HepG2 (cell line): ENCODE data around the gene IL26. TPM values are rescaled to one million over a fixed set of nuclear protein-coding genes. Genes with fewer than 3 reads are reported as not detected.
A peak's percentile ranks its signal among the peaks of the same experiment; 100 is the strongest.

Experiments used
- ATAC-seq: fragments of 200-7000 bp; cut with Tn5 transposase; 3 replicates; pipeline ENCODE4 v1.9.1; 2020; ENCODE audit warnings: mild to moderate bottlenecking, moderate library complexity
- BruUV-seq: library from RNA; stranded (reverse); fragments of 400-500 nt; replicated peaks from 2 replicates; lab custom pipeline; 2021; lab: Mats Ljungman, UMichigan
- CTCF ChIA-PET: fragments of 300-600 bp; formaldehyde crosslinking; extraction: SDS; loops from one replicate; lab custom pipeline; 2021; ENCODE audit warnings: low total read pairs, inconsistent platforms, low intra/inter-chr PET ratio; lab: Yijun Ruan, JAX
- POLR2A ChIA-PET: fragments of 350-600 bp; sonication (Branson Sonifier 250); formaldehyde crosslinking; loops from one replicate; lab custom pipeline; 2020; ENCODE audit warnings: antibody characterized with exemption, inconsistent platforms; lab: Yijun Ruan, JAX
- DNase-seq: peaks from one replicate; pipeline ENCODE4 v3.0.0-alpha.2; 2015; ENCODE audit warnings: low spot score
- FAIRE-seq: peaks from 3 replicates; lab custom pipeline; 2011; peaks lifted over from hg19 to GRCh38; lab: Jason Lieb, UNC
- H2AFZ ChIP-seq: one replicate; pipeline ENCODE4 v1.6.1; 2011; ENCODE audit warnings: low read length, inconsistent platforms
- H3K27ac ChIP-seq: fragments of 300-600 bp; 3 replicates; pipeline ENCODE4 v1.8.0; 2011; ENCODE audit warnings: mixed run types, mild to moderate bottlenecking, mixed read lengths, low read length, inconsistent platforms; ENCODE audit not compliant: insufficient read depth; ENCODE audit errors: extremely low read length
- H3K27me3 ChIP-seq, 2 experiments: fragments of 200-600 bp in 1 of 2; 2 replicates in 1 of 2; 3 replicates in 1 of 2; pipeline versions ENCODE4 v1.6.0 to v1.8.0; 2011; ENCODE audit warnings: low read length in 2 of 2, mild to moderate bottlenecking in 2 of 2, moderate library complexity in 2 of 2, inconsistent platforms in 1 of 2; ENCODE audit not compliant: insufficient read depth in 2 of 2, control insufficient read depth in 1 of 2
- H3K36me3 ChIP-seq, 2 experiments: fragments of 200-600 bp in 1 of 2; replicated peaks in 1 of 2; 2 replicates in 1 of 2; 3 replicates in 1 of 2; pipeline versions ENCODE4 v1.5.1 to v1.8.0; 2011; ENCODE audit warnings: low read length in 2 of 2, inconsistent platforms in 1 of 2; ENCODE audit not compliant: insufficient read depth in 2 of 2, control insufficient read depth in 1 of 2
- H3K4me1 ChIP-seq: 2 replicates; pipeline ENCODE4 v1.5.1; 2012; ENCODE audit warnings: low read length, inconsistent platforms; ENCODE audit not compliant: insufficient read depth
- H3K4me2 ChIP-seq: 2 replicates; pipeline ENCODE4 v1.6.0; 2011; ENCODE audit warnings: low read depth, low read length, inconsistent platforms
- H3K4me3 ChIP-seq, 3 experiments: fragments of 200-600 bp in 1 of 3; sonication (generic), shearing (Covaris generic) in 1 of 3; replicated peaks in 1 of 3; 2 replicates each; pipeline ENCODE4 v1.5.1; 2011 to 2016; ENCODE audit warnings: low read length in 3 of 3, inconsistent platforms in 2 of 3, low read depth in 2 of 3, mild to moderate bottlenecking in 2 of 3, control low read depth in 1 of 3, mixed read lengths in 1 of 3; ENCODE audit not compliant: insufficient read depth in 1 of 3
- H3K79me2 ChIP-seq: one replicate; pipeline ENCODE4 v1.6.1; 2011; ENCODE audit warnings: low read length, inconsistent platforms; ENCODE audit not compliant: insufficient read depth
- H3K9ac ChIP-seq: 2 replicates; pipeline ENCODE4 v1.6.0; 2011; ENCODE audit warnings: mild to moderate bottlenecking, low read depth, low read length, inconsistent platforms; ENCODE audit not compliant: insufficient read depth
- H3K9me3 ChIP-seq: 2 replicates; pipeline ENCODE4 v1.5.1; 2012; ENCODE audit warnings: mild to moderate bottlenecking, low read length
- H4K20me1 ChIP-seq: 2 replicates; pipeline ENCODE4 v1.6.0; 2011; ENCODE audit warnings: inconsistent platforms, mild to moderate bottlenecking, low read length, moderate library complexity; ENCODE audit not compliant: insufficient read depth
- HMG20A ChIP-seq: IDR thresholded peaks from 2 replicates; pipeline ENCODE4 v1.6.1; 2016; ENCODE audit warnings: borderline replicate concordance
- HNRNPK ChIP-seq: fragments of 200-400 bp; formaldehyde crosslinking; IDR thresholded peaks from 2 replicates; pipeline ENCODE4 v1.6.1; 2018; ENCODE audit warnings: low read length, low read depth, moderate library complexity, mild to moderate bottlenecking; ENCODE audit not compliant: poor library complexity, severe bottlenecking
- PTBP1 ChIP-seq: fragments of 200-400 bp; formaldehyde crosslinking; IDR thresholded peaks from 2 replicates; pipeline ENCODE4 v1.6.1; 2018; ENCODE audit warnings: low read length, low read depth; ENCODE audit not compliant: poor library complexity, severe bottlenecking
- WGBS: methylation state at CpG from one replicate; pipeline ENCODE4 v1.1.6; 2017; ENCODE audit warnings: low lambda C conversion rate; 5-methylcytosine and 5-hydroxymethylcytosine counted together
- in situ Hi-C: cut with HindIII; loops from 2 replicates; pipeline ENCODE4 v1.10.0; 2017; ENCODE audit warnings: low pct_unique_long_range_greater_than_20kb; ENCODE audit not compliant: extremely low pct_ligation_motif_present
- intact Hi-C: fragments of 100-400 bp; cut with micrococcal nuclease; formaldehyde crosslinking; loops from one replicate; pipeline ENCODE4 v1.10.0; 2022; ENCODE audit not compliant: unreplicated experiment
- polyA plus RNA-seq, 8 experiments: library from polyadenylated mRNA; depleted of rRNA in 3 of 8; stranded (reverse) in 7 of 8; unstranded in 1 of 8; fragments of >200 nt; fragmentation: Illumina TruSeq in 4 of 8; extraction: Trizol in 4 of 8; gene quantifications; 2 replicates each; pipeline versions ENCODE4 v1.2.1 to v1.2.3, GENCODE V29; 2011 to 2016; ENCODE audit warnings: low read depth in 4 of 8, missing spikeins in 1 of 8, mixed read lengths in 1 of 8; ENCODE audit not compliant: insufficient read depth in 1 of 8
- total RNA-seq, 5 experiments: library from RNA; depleted of rRNA; stranded (reverse); fragments of >200 nt; fragmentation: Illumina TruSeq; extraction: Trizol; gene quantifications; 2 replicates each; pipeline ENCODE4 v1.2.3, GENCODE V29; 2016; ENCODE audit warnings: low read depth in 1 of 5
- TF ChIP-seq, protein P1 (sequence below): sonication (generic); formaldehyde crosslinking; IDR thresholded peaks from 2 replicates; pipeline ENCODE4 v1.9.0; 2022; ENCODE audit warnings: missing genetic modification reagents, mild to moderate bottlenecking, borderline replicate concordance
- TF ChIP-seq, protein P2 (sequence below): sonication (generic); formaldehyde crosslinking; IDR thresholded peaks from 2 replicates; pipeline ENCODE4 v1.9.0; 2022; ENCODE audit warnings: low read depth, missing genetic modification reagents
- TF ChIP-seq, protein P3 (sequence below): sonication (generic); formaldehyde crosslinking; IDR thresholded peaks from 2 replicates; pipeline ENCODE4 v1.5.0; 2020; ENCODE audit warnings: missing genetic modification reagents
- TF ChIP-seq, protein P4 (sequence below): sonication (generic); formaldehyde crosslinking; IDR thresholded peaks from 2 replicates; pipeline ENCODE4 v1.5.0; 2020; ENCODE audit warnings: missing genetic modification reagents

Gene IL26
- total and polyA plus RNA-seq, 2 of the 13 experiments (the other 11 are each of a cell fraction or from before 2014, with no cell fraction given) = not detected

DNA sequence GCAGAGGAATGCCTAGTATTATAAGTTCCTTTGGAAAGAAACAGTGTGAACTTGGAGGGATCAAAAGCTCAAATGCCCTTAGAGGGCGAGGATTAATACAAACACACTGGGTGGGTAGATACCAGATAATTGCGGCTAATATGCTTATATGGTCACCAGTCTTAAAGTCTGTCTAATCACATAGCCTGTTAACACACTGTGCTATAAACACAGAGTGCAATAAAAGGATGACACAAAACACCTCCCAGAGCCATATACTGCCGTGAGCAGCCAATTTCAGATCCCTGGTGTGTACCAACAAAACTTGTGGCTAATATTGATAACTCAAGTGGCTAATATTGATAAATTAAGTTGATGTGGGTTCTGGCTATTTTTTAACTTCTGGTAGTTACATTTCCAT, 1.7 kb upstream of the IL26 start (continued):
- TF ChIP-seq, protein P1, sequence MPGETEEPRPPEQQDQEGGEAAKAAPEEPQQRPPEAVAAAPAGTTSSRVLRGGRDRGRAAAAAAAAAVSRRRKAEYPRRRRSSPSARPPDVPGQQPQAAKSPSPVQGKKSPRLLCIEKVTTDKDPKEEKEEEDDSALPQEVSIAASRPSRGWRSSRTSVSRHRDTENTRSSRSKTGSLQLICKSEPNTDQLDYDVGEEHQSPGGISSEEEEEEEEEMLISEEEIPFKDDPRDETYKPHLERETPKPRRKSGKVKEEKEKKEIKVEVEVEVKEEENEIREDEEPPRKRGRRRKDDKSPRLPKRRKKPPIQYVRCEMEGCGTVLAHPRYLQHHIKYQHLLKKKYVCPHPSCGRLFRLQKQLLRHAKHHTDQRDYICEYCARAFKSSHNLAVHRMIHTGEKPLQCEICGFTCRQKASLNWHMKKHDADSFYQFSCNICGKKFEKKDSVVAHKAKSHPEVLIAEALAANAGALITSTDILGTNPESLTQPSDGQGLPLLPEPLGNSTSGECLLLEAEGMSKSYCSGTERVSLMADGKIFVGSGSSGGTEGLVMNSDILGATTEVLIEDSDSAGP = no peak
- TF ChIP-seq PTBP1 (no peak), HMG20A (CRISPR knock-in tag) (no peak)
- TF ChIP-seq, protein P2, sequence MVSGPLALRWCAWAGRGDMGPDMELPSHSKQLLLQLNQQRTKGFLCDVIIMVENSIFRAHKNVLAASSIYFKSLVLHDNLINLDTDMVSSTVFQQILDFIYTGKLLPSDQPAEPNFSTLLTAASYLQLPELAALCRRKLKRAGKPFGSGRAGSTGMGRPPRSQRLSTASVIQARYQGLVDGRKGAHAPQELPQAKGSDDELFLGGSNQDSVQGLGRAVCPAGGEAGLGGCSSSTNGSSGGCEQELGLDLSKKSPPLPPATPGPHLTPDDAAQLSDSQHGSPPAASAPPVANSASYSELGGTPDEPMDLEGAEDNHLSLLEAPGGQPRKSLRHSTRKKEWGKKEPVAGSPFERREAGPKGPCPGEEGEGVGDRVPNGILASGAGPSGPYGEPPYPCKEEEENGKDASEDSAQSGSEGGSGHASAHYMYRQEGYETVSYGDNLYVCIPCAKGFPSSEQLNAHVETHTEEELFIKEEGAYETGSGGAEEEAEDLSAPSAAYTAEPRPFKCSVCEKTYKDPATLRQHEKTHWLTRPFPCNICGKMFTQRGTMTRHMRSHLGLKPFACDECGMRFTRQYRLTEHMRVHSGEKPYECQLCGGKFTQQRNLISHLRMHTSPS (CRISPR knock-in tag) = no peak
- TF ChIP-seq, protein P3, sequence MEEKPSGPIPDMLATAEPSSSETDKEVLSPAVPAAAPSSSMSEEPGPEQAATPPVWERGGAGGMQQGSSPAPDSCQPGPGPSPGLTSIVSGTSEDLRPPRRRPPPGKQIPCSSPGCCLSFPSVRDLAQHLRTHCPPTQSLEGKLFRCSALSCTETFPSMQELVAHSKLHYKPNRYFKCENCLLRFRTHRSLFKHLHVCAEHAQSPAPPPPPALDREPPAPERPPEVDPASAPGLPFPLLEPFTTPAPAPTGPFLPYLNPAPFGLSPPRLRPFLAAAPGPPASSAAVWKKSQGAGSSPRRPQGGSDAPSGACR (CRISPR knock-in tag) = no peak

DNA sequence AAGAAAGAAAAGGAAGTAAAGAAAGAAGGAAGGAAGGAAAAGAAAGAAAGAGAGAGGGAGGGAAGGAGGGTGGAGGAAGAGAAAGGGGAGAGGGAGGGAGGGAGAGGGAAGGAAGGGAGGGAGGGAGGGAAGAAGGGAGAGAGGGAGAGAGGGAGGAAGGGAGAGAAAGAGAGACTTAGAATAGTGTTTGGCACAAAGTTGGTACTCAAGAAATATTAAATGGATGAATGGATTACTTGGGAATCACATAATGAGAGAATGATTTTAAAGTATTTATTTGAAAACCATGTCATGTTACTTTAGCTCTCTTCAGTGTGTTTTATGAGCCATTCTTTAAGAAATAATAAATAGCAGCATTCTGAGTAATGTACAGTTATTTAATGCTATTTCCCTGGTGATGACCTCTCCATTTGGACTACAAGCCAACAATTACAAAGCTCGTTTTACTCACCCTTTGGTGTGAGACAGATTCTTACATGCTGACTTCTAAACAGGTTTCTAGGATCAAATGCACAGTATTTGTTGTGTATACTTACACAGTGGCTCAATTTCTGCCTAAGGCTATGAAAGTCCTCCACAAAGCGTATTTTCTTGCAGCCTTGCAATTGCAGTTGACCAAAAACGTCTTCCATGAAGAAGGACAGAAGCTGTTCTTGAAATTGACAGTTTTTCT, 861 bp downstream of the IL26 start:
- DNase-seq = no peak
- BruUV-seq = no TSS peak
- Histone ChIP-seq H3K79me2 (no peaks in the 10 kb centered on the region), H3K36me3 (no peaks in the 10 kb centered on the region), H3K9ac (no peak overlapping the region), H3K27ac (no peak overlapping the region)
- TF ChIP-seq, protein P4, sequence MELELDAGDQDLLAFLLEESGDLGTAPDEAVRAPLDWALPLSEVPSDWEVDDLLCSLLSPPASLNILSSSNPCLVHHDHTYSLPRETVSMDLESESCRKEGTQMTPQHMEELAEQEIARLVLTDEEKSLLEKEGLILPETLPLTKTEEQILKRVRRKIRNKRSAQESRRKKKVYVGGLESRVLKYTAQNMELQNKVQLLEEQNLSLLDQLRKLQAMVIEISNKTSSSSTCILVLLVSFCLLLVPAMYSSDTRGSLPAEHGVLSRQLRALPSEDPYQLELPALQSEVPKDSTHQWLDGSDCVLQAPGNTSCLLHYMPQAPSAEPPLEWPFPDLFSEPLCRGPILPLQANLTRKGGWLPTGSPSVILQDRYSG (CRISPR knock-in tag) = no peak
- peak; percentile 92 for TF ChIP-seq HNRNPK
- TF ChIP-seq, all 625 proteins: peak for 1
- Histone ChIP-seq H4K20me1 (no peaks in the 10 kb centered on the region), H2AFZ (no peak overlapping the region), H3K27me3 (peaks cover 0 to 6% of the 10 kb centered on the region in 2 experiments; a peak in 1 of 5 replicates), H3K4me1 (no peaks in the 10 kb centered on the region), H3K9me3 (no peaks in the 10 kb centered on the region), H3K4me3 (no peak overlapping the region), H3K4me2 (no peak overlapping the region)
- ChIA-PET POLR2A (no interaction called here), CTCF (no interaction called here)
- WGBS = 1% methylated on average over 3 of the region's 3 CpGs
- intact Hi-C loops (no loop called here), in situ Hi-C loops (loop anchor here (5.0 kb wide), 1 partner anchor 88 kb away; no protein-coding TSS in a partner anchor)
- FAIRE-seq (no peak), ATAC-seq (no peak)
